ENCODE measurements around the gene CCDC110.

Gene CCDC110

DNA sequence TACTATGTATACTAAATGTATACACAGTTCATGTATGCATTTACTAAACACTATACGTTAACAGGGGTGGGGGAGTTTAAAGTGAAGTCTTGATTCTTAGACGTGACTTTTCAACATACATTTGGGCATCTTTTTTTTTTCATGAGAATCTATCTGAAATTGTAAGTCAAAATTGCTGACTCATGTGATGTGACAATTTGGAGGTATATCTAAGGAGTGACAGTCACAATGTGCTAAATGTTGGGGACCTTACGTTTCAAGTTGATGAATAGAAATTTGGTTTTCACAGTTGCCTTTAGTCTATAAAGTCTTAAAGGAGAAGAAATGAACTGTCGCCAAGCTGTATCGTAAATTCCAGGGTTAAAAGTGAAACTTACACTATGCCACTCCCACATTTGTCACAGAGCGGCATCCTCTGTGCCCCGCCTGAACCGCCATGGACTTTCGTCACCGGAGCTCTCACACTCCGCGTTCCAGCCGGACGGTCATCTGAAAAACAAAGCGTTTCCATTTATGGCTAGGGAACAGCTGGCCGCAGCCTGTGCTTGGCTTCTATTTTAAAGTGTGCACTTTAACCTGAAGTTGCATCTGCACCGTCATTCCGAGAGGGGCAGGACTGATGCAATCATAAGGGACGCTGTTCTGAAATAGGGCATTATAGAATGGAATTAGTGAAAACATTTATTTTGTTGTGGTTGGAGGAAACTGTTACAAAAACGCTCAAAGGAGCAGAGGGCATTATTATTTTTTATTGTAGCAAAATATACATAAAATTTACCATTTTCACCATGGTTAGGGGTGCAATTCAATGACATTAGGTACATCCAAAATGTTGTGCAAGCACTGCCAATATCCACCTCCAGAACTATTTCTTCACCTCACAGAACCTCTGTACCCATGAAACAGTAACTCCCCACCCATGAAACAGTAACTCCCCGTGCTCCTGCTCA is 32.8 kb upstream of the CCDC110 start:
- no peaks in the 10 kb centered on the region for H3K4me1 Mint-ChIP-seq (ENCODE audit: low read depth in 2 of 2)
- no peak overlapping the region for H3K4me3 Mint-ChIP-seq
- DNase-seq (no peak), ATAC-seq (replicated peaks) (no peak)
- peaks cover 1 to 9% of the 10 kb centered on the region in 2 donors for H3K9me3 Mint-ChIP-seq
- H3K27ac Mint-ChIP-seq, result no peak overlapping the region
- peaks cover 41 to 69% of the 10 kb centered on the region in 2 donors for H3K27me3 Mint-ChIP-seq
- H3K36me3 Mint-ChIP-seq (ENCODE audit: insufficient read depth), result no peaks in the 10 kb centered on the region

DNA sequence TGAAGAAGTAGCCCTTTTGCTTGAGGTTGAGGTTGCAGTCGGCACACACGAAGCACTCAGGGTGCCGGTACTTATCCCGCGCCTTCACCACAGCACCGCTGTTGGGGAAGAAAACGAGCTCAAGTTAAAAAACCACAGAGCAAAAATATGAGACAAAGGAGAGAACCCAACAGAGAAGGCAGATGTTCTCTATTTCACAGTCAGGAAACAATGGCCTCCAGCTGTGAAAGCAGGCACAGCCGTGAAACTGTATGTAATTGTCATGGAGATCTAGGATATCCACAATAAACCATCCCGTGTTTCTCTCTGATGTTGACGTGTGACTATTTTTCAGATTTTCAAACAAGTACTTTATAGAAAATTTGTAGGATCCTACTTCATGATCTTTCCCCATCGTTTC is 30.9 kb upstream of the CCDC110 start:
- Mint-ChIP-seq H3K27ac (no peak overlapping the region), H3K27me3 (peaks cover 36 to 65% of the 10 kb centered on the region in 2 donors), H3K4me3 (no peak overlapping the region), H3K4me1 (ENCODE audit: low read depth in 2 of 2) (no peaks in the 10 kb centered on the region), H3K36me3 (ENCODE audit: insufficient read depth) (no peaks in the 10 kb centered on the region), H3K9me3 (peaks cover 1 to 9% of the 10 kb centered on the region in 2 donors)
- DNase-seq, result no peak
- ATAC-seq (replicated peaks), result no peak

DNA sequence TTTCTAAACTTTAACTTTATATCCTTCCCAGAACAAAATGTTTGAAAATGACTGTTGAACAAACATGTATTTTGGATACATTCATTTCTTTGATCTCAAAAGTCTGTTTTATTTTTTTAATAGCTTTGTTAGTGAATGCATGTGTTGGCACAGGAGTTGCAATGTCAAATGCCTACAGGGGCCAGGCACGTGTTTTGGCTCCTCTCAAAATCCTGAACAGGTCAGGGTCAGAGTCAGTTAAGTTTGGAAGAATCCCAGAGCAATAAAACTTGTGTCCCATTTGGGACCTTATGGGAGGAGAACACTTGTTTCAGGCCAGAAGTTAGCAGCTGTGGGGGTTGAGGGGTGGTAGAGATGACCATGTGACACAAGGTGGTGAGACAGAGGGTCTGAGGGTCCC is 29.0 kb upstream of the CCDC110 start:
- no peaks in the 10 kb centered on the region for H3K4me1 Mint-ChIP-seq (ENCODE audit: low read depth in 2 of 2)
- H3K27ac Mint-ChIP-seq, result no peak overlapping the region
- DNase-seq (no peak), ATAC-seq (replicated peaks) (no peak)
- no peak overlapping the region for H3K4me3 Mint-ChIP-seq
- no peaks in the 10 kb centered on the region for H3K36me3 Mint-ChIP-seq (ENCODE audit: insufficient read depth)
- H3K27me3 Mint-ChIP-seq, result peaks cover 26 to 60% of the 10 kb centered on the region in 2 donors
- H3K9me3 Mint-ChIP-seq, result peaks cover 1 to 9% of the 10 kb centered on the region in 2 donors

DNA sequence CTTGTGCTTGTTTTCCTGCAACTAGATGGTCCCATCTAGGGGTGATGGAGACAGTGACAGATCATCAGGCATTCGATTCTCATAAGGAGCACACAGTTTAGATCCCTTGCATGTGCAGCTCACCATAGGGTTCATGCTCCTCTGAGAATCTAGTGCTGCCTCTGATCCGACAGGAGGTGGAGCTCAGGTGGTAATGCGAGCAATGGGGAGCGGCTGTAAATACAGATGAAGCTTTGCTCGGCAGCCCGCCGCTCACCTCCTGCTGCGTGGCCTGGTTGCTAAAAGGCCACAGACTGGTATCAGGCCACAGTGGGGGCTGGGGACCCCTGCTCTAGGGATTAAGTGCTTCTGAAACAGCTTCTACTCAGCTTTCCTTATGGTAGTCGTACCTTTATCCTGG is 28.5 kb upstream of the CCDC110 start:
- no peaks in the 10 kb centered on the region for H3K36me3 Mint-ChIP-seq (ENCODE audit: insufficient read depth)
- no peak overlapping the region for H3K27ac Mint-ChIP-seq
- ATAC-seq (replicated peaks) (no peak), DNase-seq (no peak)
- peaks cover 25 to 60% of the 10 kb centered on the region in 2 donors for H3K27me3 Mint-ChIP-seq
- no peak overlapping the region for H3K4me3 Mint-ChIP-seq
- H3K4me1 Mint-ChIP-seq (ENCODE audit: low read depth in 2 of 2), result no peaks in the 10 kb centered on the region
- H3K9me3 Mint-ChIP-seq, result peaks cover 1 to 9% of the 10 kb centered on the region in 2 donors

DNA sequence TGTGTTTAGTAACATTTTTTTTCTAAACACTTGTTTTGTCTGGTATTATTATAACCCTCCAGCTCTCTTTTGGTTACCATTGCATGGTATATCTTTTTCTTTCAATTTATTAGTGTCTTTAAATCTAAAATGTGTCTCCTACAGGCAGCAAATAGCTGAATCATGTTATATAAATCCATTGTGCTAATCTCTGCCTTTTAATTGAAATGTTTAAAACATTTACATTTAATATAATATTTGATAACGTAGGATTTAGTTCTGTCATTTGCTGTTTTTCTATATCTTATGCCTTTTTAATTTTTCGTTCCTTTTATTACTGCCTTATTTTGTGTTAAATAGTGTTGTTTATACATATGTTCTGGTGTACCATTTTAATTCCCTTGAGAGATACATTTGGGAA is 17.1 kb upstream of the CCDC110 start:
- peaks cover 28 to 46% of the 10 kb centered on the region in 2 donors for H3K27me3 Mint-ChIP-seq
- no peak overlapping the region for H3K27ac Mint-ChIP-seq
- H3K9me3 Mint-ChIP-seq, result peaks cover 5 to 10% of the 10 kb centered on the region in 2 donors
- no peak for DNase-seq
- peaks cover 0 to 3% of the 10 kb centered on the region in 2 donors for H3K4me1 Mint-ChIP-seq (ENCODE audit: low read depth in 2 of 2)
- H3K36me3 Mint-ChIP-seq (ENCODE audit: insufficient read depth), result no peaks in the 10 kb centered on the region
- no peak for ATAC-seq (replicated peaks)
- no peak overlapping the region for H3K4me3 Mint-ChIP-seq

DNA sequence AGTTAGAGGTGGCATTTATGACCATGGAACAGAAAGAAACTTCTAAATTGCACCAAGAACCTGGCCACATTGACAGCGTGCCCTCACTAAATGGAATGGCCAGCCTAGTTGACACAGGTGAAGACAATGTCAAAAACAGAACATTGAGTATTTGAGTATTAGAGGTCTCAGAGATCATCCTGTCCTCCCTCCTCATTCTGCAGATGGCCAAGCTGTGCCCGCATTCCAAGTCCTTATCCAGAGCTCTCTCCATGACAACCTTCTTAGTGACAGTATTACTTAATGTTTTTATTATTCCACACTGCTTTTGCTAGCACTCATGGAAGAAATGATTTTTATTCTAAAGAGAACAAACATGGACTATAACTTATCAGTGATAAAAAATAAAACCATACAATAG is 9.9 kb upstream of the CCDC110 start:
- DNase-seq (no peak), ATAC-seq (replicated peaks) (no peak)
- Mint-ChIP-seq H3K4me1 (ENCODE audit: low read depth in 2 of 2) (no peaks in the 10 kb centered on the region), H3K4me3 (no peak overlapping the region), H3K9me3 (no peaks in the 10 kb centered on the region), H3K36me3 (ENCODE audit: insufficient read depth) (no peaks in the 10 kb centered on the region), H3K27me3 (peaks cover 50 to 69% of the 10 kb centered on the region in 2 donors), H3K27ac (no peak overlapping the region)

DNA sequence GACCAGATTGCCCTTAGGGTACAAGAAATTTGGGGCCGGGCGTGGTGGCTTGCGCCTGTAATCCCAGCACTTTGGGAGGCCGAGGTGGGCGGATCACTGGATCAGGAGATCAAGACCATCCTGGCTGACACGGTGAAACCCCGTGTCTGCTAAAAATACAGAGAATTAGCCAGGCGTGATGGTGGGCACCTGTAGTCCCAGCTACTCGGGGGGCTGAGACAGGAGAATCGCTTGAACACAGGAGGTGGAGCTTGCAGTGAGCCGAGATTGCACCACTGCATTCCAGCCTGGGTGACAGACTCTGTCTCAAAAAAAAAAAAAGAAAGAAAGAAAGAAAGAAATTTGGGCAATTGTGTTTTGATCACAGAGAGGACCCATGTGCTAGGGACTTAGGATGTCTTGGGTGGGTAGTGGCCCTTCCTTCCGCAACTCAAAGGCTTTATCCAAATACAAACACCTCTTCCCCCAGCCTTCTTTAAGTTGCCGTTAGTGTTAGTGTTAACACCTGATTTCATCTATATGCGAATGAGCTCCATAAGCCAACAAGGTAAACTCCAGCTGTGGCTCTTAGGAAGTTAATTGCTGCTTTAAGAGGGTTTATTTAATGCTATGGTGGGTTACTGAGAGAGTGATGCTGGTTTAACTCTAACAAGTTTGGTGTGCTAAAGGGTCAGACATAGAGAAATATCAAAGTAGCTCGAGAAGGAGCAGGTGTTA is 8.6 kb upstream of the CCDC110 start:
- H3K27me3 Mint-ChIP-seq, result peaks cover 43 to 59% of the 10 kb centered on the region in 2 donors
- H3K27ac Mint-ChIP-seq, result no peak overlapping the region
- DNase-seq (no peak), ATAC-seq (replicated peaks) (no peak)
- no peaks in the 10 kb centered on the region for H3K9me3 Mint-ChIP-seq
- H3K4me3 Mint-ChIP-seq, result no peak overlapping the region
- no peaks in the 10 kb centered on the region for H3K36me3 Mint-ChIP-seq (ENCODE audit: insufficient read depth)
- H3K4me1 Mint-ChIP-seq (ENCODE audit: low read depth in 2 of 2), result no peaks in the 10 kb centered on the region

DNA sequence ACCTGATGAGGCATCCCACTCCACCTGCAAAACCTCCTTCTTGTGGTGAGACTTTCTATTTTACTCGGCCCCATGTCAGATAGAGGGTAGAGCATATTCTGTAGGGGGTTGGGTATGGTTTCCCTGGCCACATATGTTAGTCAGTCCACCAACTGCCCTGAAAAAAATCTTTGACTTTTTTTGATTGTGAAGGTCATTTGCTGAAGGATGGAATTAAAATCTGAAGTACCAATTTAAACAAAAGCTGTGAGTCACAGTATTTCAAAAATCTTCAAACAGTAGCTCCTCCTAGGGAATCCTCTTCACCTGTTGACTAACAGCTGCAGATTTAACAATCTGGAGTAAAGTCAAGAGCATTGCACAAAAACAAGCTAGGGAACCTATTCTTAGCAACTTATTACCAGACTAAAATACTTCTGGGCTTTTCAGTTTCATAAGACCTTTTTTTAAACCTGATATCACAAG is 8.0 kb upstream of the CCDC110 start:
- no peaks in the 10 kb centered on the region for H3K4me1 Mint-ChIP-seq (ENCODE audit: low read depth in 2 of 2)
- no peaks in the 10 kb centered on the region for H3K9me3 Mint-ChIP-seq
- ATAC-seq (replicated peaks), result no peak
- no peak for DNase-seq
- H3K27ac Mint-ChIP-seq, result no peak overlapping the region
- no peaks in the 10 kb centered on the region for H3K36me3 Mint-ChIP-seq (ENCODE audit: insufficient read depth)
- no peak overlapping the region for H3K4me3 Mint-ChIP-seq
- H3K27me3 Mint-ChIP-seq, result peaks cover 43 to 59% of the 10 kb centered on the region in 2 donors

DNA sequence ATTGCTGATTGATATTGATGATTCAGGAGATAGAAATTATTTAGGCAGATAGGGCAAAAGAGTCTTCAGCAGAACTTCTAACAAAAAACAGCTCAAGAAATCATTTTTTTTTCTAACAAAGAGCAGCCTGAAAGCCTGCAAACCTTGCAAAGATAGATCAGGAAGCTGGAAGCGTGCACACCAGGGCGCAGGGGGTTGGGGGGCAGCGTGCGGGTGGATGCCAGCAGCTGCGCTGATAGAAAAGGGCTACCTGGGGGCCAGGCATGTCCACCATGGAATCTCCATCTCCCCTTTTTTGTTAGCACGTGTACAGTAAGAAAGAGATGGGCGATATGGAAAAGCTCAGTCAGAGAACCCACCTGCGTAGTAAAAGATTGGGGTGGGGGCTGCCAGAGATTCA is 1.7 kb upstream of the CCDC110 start:
- ATAC-seq (replicated peaks) (no peak), DNase-seq (no peak)
- Mint-ChIP-seq H3K4me3 (no peak overlapping the region), H3K9me3 (no peaks in the 10 kb centered on the region), H3K4me1 (ENCODE audit: low read depth in 2 of 2) (peaks cover 14 to 15% of the 10 kb centered on the region in 2 donors), H3K27me3 (peaks cover 16 to 20% of the 10 kb centered on the region in 2 donors), H3K27ac (no peak overlapping the region), H3K36me3 (ENCODE audit: insufficient read depth) (peaks cover 3% of the 10 kb centered on the region)

DNA sequence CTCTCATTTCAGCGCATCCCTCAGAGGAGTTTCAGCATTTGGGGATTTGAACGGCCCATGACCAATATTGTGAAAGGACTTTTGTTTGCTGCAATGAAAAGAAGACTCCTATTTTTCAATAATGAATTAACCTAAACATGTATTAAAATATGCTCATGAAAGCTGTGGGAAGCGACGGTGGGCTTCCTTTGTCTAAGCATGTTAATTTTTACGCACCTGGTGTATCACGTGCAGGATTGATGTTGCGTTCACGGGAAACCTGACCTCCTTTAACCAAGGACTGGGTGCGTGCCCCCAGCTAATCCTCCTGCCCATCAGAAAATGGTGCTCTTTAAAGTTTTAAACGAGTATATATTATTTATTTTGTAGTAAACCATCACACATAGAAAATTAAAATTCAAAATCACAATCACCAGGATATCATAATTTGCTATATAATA is 590 bp upstream of the CCDC110 start:
- DNase-seq (no peak), ATAC-seq (replicated peaks) (no peak)
- Mint-ChIP-seq H3K27me3 (peaks cover 6 to 8% of the 10 kb centered on the region in 2 donors), H3K27ac (peak overlapping the region in 1 of 2 donors; percentile 81), H3K9me3 (no peaks in the 10 kb centered on the region), H3K4me3 (peak overlapping the region; percentile 88 to 93), H3K36me3 (ENCODE audit: insufficient read depth) (peaks cover 3% of the 10 kb centered on the region), H3K4me1 (ENCODE audit: low read depth in 2 of 2) (peaks cover 14 to 15% of the 10 kb centered on the region in 2 donors)

DNA sequence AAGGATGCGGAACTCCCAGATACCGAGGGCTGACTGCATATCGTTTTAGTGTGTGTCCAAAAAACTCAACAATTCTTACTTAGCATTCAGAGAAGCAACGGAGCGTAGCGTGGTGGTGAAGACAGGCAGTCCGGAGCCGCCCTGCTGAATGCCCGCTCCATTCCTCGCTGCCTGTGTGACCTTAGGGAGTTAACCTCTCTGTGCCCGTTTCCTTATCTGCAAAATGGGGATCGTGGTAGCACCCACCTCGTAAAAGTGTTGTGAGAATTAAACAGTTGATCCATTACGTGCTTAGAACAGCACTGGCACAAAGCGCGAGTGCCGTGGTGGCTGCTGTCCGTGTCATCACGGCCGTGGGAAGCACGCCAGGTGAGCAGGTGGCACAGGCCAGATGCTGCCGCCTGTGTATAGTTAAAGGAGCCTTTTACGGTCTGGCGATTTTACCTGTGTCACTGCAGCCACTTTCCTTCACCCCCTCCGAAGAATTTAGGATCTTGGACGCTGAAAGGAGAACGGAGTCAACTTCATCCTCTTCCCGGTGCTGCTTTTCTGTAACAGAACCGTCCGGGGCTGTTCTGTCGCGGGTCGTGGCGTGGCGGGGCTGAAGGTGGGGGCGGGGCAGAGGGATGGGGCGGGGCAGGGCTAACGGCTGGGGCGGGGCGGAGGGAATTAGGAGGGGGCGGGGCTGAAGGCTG is 885 bp downstream of the CCDC110 start:
- H3K27ac Mint-ChIP-seq, result peak overlapping the region; percentile 44 to 60
- DNase-seq, result peak; percentile 41 to 48 (median 47)
- peak; percentile 39 for ATAC-seq (replicated peaks)
- H3K4me1 Mint-ChIP-seq (ENCODE audit: low read depth in 2 of 2), result peaks cover 14 to 15% of the 10 kb centered on the region in 2 donors
- peaks cover 6% of the 10 kb centered on the region for H3K36me3 Mint-ChIP-seq (ENCODE audit: insufficient read depth)
- peaks cover 0 to 4% of the 10 kb centered on the region in 2 donors for H3K27me3 Mint-ChIP-seq
- H3K9me3 Mint-ChIP-seq, result no peaks in the 10 kb centered on the region
- H3K4me3 Mint-ChIP-seq, result peak overlapping the region; percentile 88 to 93

DNA sequence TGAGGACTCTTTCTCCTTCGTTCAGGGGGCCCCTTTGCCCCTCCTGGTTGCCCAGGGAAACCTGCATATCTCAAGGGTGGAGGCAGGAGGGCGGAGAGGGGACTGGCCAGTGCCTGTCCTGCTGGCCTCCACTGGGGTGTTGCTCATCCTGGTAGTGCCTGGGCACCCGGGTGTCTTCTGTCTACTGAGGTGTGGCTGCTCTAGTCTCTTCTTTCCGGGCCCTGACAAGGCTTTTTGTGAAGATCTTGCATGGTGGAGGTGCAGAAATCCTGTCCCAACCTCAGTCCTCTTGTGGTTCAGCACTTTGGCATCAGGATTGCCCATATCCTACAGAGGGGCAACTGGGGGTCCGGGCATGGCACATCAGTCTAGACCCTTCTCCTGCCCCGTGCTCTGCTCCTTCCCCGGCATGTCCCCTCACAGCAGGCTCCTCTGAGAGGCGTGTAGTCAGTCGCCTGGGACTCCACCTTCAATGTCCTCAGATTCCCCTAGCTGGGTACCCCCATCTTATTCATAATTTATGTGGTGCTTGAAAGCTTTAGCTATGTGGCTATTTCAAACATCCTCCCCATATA is 1.9 kb downstream of the CCDC110 start:
- Mint-ChIP-seq H3K27ac (peak overlapping the region in 1 of 2 donors; percentile 59), H3K27me3 (peaks cover 0 to 10% of the 10 kb centered on the region in 2 donors)

DNA sequence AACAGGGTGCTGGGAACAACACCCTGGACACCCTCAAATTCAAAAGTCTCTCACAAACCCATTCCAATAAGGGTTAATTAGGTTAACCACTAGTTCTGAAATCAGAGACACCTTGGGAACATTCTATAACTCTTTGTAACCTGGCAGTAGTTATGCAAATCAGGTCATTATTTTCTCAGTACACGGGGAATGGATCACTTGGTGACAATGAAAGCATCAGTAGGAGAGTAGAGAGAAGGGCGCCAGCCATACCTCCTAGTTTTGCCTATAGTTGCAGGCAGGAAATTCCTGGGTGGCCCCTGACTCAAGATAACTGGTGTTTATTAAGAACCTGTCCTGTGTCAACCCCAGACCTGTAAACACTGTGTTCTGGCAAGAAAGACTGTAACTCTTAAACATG is 2.5 kb downstream of the CCDC110 start:
- peaks cover 6% of the 10 kb centered on the region for H3K36me3 Mint-ChIP-seq (ENCODE audit: insufficient read depth)
- H3K4me3 Mint-ChIP-seq, result no peak overlapping the region
- ATAC-seq (replicated peaks) (no peak), DNase-seq (no peak)
- H3K27ac Mint-ChIP-seq, result peak overlapping the region in 1 of 2 donors; percentile 59
- no peaks in the 10 kb centered on the region for H3K9me3 Mint-ChIP-seq
- H3K4me1 Mint-ChIP-seq (ENCODE audit: low read depth in 2 of 2), result peaks cover 14 to 15% of the 10 kb centered on the region in 2 donors
- H3K27me3 Mint-ChIP-seq, result peaks cover 0 to 10% of the 10 kb centered on the region in 2 donors

More for the DNA sequence above, 1.9 kb downstream of the CCDC110 start:
- ATAC-seq (replicated peaks) (no peak), DNase-seq (no peak)
- no peaks in the 10 kb centered on the region for H3K9me3 Mint-ChIP-seq
- H3K4me1 Mint-ChIP-seq (ENCODE audit: low read depth in 2 of 2), result peaks cover 14 to 15% of the 10 kb centered on the region in 2 donors
- H3K4me3 Mint-ChIP-seq, result no peak overlapping the region
- peaks cover 6% of the 10 kb centered on the region for H3K36me3 Mint-ChIP-seq (ENCODE audit: insufficient read depth)
